Body of pancreas (tissue), 4 donors: ENCODE results near the gene SLC9A8.

ENCODE experiments used
- CTCF ChIP-seq, 7 experiments: fragments of 450-650 bp in 4 of 7; fragments of 200-600 bp in 3 of 7; sonication (generic) in 3 of 7; IDR thresholded peaks; one replicate each; pipeline ENCODE4 v1.5.1; 2016 to 2019; ENCODE audit warnings: antibody characterized with exemption in 7 of 7
- POLR2A ChIP-seq, 3 donors: fragments of 450-650 bp; IDR thresholded peaks; one replicate each; pipeline ENCODE4 v1.6.1; 2016; ENCODE audit warnings: antibody characterized with exemption in 3 of 3, mild to moderate bottlenecking in 2 of 3

DNA sequence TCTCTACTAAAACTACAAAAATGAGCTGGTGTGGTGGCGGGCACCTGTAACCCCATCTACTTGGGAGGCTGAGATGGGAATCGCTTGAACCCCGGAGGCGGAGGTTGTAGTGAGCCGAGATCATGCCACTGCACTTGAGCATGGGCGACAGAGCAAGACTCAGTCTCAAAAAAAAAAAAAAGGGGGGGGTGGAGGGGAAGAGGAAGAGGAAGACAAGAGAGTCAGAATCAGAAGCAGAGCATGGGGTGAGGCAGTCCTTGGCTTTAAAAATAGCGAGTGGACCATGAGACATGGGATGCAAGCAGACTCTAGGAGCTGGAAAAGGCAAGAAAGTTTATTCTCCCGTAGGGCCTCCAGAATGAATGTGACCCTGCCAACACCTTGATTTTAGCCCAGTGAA lies 3.9 kb upstream of the SLC9A8 start:
- TF ChIP-seq CTCF (IDR thresholded peaks at IDR 0.05) (no peak), POLR2A (IDR thresholded peaks at IDR 0.05) (no peak)
